SW 1271 (cell line): Measurements from ENCODE around the gene PTPRB.
"Not testable (repeated sequence)": the region's sequence is repeated elsewhere in the genome, so short reads cannot be mapped to it uniquely, and the experiment has no call there.

ENCODE experiments used
- DNase-seq, 2 experiments: peaks; one replicate each; lab custom pipeline; 2025; lab: John Stamatoyannopoulos, UW

The PTPRB gene

DNA sequence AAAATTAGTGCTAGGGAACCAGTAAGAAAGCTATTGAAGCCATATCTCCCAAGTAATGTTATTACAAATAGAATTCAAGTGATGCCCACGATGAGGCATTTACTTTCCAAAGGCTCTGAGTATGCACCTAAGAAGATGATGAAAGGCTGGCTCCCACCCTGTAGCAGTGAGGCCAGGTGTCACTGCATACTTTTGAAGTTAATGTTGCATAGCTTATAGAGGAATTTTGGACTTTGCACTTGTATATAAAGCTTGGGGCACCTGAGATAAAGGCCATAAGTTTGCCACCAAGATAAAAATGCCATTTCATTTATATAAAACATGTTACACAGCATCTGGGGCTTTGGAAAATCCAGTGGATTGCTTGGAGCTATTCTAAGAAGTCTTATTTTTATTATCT lies 96.2 kb downstream of the PTPRB start:
- DNase-seq: no peak

DNA sequence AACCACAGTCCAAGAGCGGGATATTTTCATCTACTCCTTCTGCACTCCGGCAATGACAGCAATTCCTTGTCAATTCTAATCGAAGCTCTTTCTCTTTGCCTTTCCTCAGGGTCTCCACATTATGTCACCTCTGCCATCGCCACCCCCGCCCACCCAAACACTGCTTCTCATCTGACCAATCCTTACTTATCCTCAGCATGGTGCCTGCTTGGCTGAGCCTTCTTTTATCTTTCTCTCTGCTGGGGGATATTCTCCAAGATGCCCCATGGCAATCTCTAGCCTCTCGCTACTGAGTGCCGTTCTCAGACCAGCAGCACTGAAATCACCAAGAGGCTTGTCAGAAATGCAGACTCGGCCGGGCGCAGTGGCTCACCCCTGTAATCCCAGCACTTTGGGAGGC lies 100.6 kb downstream of the PTPRB start:
- no peak for DNase-seq

DNA sequence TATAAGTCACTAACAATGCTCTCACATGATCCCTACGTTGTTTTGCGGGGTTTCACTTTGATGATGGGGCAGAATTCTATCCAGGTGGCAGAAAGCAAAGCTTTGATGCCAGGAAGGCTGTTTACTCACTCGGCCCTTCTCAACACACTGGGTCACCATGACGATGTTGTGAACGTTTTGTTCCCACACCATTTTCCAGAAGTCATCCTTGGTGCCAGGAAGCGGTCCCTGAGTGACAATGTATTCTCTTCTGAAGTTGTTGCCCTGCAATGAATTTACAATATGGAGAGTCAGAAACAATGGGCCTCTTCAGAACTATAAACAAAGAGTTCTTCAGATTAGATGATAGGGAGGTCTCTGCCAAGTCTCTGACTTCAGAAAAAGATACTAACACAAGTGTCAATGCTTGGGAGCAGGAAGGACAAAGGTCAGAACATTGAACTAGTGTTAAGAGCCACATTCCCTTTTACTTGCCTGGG lies 101.3 kb downstream of the PTPRB start:
- no peak for DNase-seq

DNA sequence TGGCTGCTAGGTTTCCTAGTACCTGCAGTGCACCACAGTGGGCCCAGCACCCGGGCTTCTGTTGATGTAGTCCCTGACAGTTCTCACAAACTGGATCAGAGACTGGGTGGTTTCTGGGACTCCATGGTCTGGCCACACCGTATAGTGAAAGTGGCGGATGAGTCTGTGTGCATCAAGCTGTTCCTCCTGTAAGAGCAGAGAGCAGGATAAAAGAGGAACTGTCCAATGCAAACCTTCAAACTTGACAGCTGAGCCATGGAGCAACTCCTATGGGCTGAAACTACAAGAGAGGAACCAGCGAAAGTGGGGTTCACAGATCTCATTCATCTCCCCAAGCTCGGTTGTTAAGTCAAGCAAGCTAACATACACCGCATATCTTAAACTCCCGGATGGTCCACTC lies 102.8 kb downstream of the PTPRB start:
- no peak for DNase-seq

DNA sequence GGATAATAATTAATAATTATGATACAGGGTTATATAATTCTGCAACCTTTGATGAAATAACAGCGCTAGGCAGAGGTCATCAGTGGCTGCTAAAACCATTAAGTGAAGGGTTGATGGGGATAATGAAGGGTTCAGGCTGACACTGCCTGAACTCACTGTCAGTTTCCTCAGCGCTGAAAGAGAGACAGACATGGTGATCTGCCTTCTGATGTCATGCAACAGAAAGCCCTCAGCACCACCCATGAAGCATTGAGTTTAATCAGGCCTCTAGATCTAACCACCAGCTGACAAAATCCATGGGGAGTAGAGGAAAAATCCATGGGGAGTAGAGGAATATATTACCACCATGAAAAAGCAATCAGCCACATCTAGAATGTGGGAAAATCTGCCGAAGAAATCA lies 107.6 kb downstream of the PTPRB start:
- no peak for DNase-seq

DNA sequence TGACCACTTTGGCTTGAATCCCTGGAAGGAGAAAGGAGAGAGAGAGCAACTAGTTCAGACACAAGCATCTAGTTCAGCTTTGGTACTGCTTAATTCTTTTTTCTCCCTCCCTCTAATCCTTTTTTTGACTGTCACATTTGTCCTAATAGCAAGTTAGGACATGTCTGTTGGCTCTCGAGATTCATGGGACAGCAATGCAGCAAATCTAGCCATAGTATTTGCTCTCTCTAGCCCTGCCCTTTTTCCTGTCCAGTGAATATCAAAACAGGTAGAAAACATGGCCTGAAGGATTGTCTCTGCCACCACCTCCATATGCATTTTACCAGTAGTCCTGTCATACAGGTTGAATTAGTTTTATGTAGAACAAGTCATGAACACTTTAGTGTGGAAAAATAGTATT lies 116.4 kb downstream of the PTPRB start:
- DNase-seq: no peak

DNA sequence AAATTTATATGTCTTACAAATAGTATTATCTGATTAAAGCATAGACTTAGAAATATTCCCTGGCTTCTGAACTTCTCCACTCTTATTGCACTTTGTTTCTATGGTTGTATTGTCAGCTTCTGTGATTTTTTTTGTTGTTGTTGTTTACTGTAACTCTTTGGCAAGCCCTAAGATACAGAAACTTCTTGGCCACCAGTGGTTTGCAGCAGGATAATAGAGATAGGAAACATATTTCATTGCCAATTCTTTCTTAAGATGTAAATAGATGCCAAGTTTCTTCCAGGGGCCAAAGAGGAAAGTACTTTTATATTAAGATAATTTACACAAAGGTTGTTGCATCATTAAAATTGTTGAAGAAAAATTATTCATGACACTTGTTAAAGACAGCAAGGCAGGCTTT lies 123.8 kb downstream of the PTPRB start:
- DNase-seq: no peak

DNA sequence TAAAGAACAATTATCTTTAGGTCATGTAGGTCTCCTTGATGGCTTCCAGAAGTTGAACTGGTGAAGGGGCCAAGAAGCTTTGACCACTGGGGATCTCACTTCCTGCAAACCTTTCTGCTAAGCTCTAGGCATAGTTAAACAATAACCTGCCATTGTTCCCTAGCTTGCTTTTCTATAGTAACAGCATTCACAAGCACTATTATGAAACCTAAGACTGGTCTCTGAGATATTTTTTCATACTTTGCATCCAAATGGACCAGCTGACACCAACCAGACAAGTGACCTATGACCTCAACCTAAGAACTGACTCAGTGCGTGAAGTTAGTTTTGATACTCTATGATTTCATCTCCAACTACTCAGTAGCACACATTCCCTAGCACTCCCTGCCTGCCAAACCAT lies 129.1 kb downstream of the PTPRB start:
- no peak for DNase-seq

DNA sequence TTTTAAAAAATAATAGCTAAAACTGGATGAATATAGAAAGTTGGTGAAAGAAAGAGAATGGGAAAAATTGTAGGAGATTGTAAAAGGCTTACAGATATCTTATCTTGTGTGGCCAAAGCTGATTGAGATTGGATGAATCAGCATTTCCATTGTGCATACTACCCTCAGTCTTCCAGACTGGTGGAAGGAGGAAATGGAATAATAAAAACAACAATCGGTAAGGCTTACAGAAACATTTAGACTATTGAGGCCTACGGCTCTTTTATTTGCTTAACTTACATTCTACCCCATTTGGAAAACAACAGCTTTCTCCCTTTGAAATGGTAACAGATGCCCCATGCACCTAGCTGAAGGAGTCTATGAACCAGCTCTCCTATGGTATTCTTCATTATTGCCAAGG lies 129.8 kb downstream of the PTPRB start:
- DNase-seq: no peak

DNA sequence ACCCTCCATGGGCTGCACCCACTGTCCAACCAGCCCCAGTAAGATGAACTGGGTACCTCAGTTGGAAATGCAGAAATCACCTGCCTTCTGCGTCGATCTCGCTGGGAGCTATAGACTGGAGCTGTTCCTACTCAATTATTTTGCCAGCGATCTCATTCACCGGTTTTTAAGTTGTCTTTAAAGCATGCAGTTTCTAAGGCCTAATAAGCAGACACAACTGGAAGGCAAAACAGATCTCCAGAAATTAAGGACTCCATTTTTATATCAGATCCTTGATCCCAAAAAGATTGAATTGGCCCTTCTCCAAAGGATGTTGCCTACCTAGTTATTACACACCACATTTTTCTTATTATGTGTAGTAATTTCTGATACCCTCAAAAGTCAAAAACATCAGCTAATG lies 139.7 kb downstream of the PTPRB start:
- no peak for DNase-seq

DNA sequence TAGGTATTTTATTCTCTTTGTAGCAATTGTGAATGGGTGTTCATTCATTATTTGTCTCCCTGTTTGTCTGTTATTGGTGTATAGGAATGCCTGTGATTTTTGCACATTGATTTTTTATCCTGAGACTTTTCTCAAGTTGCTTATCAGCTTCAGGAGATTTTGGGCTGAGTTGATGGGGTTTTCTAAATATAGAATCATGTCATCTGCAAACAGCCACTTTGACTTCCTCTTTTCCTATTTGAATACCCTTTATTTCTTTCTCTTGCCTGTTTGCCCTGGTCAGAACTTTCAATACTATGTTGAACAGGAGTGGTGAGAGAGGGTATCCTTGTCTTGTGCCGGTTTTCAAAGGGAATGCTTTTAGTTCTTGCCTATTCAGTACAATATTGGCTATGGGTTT lies 144.3 kb downstream of the PTPRB start:
- DNase-seq: not testable (repeated sequence)

DNA sequence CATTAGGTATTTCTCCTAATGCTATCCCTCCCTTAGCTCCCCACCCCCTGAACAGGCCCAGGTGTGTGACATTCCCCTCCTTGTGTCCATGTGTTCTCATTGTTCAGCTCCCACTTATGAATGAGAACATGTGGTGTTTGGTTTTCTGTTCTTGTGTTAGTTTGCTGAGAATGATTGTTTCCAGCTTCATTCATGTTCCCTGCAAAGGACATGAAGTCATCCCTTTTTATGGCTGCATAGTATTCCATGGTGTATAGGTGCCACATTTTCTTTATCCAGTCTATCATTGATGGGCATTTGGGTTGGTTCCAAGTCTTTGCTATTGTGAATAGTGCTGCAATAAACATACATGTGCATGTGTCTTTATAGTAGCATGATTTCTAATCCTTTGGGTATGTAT lies 146.3 kb downstream of the PTPRB start:
- not testable (repeated sequence) for DNase-seq

DNA sequence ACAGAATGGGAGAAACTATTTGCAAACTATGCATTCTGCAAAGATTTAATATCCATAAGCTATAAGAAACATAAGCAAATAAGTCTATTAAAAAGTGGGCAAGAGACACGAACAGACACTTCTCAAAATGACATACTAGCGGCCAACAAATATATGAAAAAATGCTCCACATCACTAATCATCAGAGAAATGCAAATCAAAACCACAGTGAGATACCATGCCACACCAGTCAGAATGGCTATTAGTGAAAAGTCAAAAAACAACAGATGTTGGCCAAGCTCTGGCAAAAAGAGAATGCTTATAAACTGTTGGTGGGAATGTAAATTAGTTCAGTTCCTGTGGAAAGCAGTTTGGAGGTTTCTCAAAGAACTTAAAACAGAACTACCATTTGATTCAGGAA lies 149.8 kb downstream of the PTPRB start:
- DNase-seq: no peak

DNA sequence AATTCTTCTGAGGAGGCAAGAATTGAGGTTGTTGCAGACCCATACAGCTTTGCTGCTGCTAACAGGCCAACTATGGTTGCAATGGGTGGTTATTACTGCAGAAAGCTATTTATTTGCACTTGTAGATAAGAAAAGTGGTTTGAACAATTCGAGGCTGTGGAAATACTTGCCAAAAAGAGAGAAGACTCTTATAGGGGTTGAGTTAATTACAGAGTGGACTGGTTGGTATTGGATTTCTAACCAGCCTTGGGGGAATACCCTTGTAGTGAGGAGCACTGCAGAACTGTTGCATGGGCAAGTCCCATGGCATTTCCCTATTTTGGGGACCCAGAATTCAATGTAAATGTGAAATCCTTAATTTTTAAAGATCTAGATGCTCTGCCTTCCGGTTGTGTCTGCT lies 150.6 kb downstream of the PTPRB start:
- no peak for DNase-seq

DNA sequence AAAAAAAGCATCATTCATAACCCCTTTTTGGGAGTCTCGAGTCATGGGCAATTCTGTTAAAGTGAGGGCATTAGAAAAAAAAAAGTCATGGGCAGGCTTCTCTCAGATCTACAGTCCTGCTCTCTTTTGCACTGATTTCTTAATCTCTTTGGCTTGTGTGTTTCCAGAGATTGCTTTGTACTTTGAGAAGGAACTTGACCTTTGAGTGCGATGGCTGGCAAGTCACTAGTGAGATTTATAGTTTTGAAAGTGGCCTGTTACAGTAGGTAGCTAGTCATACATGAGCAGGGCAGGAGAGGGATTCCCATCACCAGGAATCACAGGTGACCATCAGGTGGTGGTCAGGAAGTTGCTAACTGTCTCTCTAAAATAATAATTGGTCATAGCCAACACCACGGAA lies 151.5 kb downstream of the PTPRB start:
- no peak for DNase-seq

DNA sequence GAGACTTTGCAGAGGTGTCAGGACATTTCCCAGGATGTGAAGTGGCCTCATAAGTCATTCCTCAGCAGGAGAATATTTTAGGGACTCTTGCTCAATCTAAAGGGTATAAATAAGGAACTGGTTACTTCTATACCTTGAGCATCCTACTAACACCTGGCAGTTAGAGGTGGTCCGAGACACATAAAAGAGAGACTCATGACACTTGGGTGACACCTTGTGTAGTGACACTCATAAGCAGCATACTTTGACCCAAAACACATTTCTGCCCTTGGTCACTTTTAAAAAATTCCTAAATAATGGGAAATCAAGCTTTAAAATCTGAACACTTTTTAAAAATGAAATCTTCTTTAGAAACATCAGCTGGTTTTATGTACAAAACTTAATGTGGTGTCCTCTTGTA lies 152.8 kb downstream of the PTPRB start:
- DNase-seq: no peak

DNA sequence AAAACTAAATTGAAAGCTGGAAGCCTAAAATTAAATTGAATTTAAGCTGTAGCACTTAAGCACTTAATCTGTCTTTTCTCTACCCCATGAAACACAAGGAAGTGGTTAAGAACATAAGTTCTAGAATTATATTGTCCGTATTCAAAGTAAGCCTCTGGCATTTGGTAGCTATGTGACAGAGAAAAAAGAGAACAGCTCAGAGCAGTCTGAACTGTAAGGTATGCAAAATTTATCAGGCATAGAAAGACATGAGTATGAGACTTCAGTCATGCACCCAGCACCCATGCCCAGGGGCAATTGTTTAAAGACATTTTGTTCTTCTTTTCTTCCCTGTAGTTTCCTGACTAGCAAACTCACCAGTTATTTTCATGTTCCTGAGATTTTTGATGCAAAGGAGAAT lies 154.5 kb downstream of the PTPRB start:
- DNase-seq: no peak

DNA sequence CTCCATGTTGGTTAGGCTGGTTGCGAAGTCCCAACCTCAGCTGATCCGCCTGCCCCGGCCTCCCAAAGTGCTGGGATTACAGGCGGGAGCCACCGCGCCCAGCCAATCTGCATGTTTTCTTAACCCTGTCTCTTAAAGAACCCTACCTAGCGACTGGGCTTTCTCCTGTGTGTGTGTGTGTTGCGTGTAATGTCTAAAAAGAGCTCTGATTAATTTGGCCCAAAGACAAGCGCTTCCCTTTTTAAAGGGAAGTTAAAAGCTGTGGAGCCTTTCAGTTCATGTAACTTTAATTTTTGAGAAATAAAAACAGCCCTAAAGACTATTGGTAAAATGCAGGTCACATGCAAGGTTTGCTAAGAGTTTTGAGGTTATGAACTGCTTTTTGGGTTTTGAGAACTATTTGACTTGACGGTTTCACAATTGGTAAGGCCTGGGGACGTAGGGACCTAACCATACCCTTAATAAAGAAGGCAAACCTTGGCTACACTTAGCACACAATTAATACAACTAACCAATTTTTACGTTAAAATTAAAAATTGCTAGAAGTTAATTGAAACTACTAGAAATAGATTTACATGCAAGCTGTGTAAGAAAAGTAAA lies 167.9 kb downstream of the PTPRB start:
- DNase-seq: no peak

DNA sequence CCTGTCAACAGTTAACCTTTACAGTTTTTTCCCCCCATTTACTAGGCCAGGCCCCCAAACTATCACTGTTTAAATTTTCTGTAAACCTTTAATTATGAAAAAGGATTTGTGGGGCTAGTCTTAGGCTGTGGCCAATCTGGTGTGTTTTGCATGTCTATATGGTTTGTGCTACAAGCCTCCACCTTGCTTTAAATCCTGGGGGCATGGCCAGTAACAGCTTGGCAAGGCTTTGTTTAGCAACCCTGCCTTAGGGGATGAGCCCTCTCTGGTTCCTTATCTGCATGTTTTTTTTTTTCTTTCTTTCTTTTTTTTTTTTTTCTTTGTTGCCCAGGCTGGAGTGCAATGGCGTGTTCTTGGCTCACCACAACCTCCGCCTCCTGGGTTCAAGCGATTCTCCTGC lies 168.5 kb downstream of the PTPRB start:
- no peak for DNase-seq

DNA sequence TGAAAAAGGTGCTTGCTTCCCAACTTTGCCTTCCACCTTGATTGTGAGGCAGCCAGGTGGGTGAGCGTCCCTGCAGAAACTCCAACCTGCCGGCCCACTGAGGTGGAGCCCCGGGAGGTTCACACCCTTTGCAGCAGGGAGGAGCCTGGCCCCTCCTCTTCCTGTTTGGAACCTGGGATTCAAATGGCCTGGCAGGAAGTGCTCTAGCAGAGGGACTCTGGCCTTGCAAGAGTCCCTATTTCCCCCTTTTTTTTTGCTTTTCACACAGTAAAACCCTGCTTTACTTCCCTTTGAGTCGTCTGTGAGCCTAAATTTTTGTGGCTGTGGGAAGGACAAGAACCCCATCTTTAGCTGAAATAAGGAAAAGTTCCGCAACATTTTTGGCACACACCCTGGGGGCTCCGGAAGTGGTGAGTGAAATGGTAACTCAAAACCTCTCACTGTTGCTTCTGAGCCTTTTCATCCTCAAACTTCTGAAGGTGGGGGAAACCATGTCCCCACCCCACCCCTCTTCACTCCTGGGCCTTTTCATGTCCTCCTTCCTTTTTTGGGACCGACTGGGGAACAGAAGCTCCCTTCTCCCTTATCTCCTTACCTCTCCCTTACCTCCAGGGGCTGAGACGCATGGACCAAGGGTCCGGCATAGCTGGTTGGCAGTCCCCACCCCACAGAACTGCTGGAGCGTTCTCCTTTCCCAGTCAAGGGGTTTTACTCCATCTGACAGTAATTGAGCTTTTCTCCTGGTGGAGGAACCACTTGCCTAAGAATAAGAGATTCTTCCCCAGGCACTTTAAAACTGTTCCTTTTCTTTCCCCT lies 169.1 kb downstream of the PTPRB start:
- DNase-seq: no peak

DNA sequence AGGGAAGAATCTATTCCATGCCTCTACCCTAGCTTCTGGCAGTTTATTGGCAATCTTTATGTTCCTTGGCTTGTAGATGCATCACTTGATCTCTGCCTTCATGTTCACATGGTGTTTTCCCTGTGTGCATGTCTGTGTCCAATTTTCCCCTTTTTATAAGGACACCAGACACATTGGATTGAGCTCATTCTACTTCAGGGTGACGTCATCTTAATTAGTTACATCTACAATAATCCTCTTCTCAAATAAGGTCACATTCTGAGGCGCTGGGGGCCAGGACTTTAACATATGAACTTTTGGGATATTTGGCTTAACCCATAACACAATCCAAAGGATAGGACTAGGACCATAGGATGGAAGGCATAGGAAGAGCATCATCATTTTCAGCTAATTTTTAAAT lies 169.8 kb downstream of the PTPRB start:
- no peak for DNase-seq

DNA sequence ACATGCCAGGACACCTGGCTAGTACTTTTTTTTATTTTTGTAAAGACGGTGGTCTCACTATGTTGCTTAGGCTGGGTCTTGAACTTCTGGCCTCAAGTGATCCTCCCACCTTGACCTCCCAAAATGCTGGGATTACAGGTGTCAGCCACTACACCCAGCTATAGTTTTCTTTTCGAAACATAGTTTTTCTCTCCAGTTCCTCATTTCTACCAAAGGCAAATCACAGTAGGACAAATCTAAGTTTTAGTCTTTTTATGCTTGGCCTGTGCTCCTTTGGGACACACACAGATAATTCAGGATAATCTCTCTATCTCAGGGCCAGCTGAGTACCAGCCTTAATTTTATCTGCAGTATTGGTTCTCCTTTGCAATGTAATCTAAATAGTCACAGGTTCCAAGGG lies 170.5 kb downstream of the PTPRB start:
- DNase-seq: no peak
